ENCODE data around the gene ITPK1.

DNA sequence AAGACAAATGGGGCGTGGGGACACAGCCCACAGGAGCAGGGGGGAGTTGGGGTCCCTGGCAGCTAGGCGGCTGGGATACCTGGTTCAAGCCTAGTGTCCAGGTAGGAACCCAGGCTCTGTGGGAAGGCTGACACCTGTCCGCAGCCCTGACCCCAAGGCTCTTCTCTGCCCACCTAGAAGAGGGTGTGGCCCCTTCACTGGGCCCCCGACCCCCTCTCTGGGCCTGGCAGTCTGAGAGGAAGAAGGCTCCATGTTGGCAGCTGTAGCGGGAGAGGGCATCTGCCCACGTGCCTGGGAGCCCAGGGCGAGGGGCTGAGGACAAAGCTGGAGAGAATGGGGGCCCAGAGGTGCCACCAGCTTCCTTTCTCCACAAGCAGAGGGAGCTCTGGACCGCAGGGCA lies 182.2 kb downstream of the ITPK1 start:
- TF ChIP-seq, protein P1, sequence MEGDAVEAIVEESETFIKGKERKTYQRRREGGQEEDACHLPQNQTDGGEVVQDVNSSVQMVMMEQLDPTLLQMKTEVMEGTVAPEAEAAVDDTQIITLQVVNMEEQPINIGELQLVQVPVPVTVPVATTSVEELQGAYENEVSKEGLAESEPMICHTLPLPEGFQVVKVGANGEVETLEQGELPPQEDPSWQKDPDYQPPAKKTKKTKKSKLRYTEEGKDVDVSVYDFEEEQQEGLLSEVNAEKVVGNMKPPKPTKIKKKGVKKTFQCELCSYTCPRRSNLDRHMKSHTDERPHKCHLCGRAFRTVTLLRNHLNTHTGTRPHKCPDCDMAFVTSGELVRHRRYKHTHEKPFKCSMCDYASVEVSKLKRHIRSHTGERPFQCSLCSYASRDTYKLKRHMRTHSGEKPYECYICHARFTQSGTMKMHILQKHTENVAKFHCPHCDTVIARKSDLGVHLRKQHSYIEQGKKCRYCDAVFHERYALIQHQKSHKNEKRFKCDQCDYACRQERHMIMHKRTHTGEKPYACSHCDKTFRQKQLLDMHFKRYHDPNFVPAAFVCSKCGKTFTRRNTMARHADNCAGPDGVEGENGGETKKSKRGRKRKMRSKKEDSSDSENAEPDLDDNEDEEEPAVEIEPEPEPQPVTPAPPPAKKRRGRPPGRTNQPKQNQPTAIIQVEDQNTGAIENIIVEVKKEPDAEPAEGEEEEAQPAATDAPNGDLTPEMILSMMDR (conservative IDR thresholded peaks at IDR 0.05; ENCODE audit: low read length) = no peak
- no peak for TF ChIP-seq EZH2phosphoT487 (IDR thresholded peaks at IDR 0.05; ENCODE audit: borderline replicate concordance, low read depth, low read length)

Data from OCI-LY7 (cell line).